ENCODE results near the gene IGFBP2. TPM values are rescaled to one million over a fixed set of nuclear protein-coding genes. Genes with fewer than 3 reads are reported as not detected.

The IGFBP2 gene
- total and polyA plus RNA-seq, 2 of the 4 experiments (the other 2 are of a cell fraction) = 33.5 to 236 TPM

- H4K20me1 ChIP-seq (ENCODE audit: insufficient read depth, low read length) = peaks cover 60% of the 10 kb centered on the region
- peak overlapping the region; percentile 83 for H2BK5ac ChIP-seq (ENCODE audit: low read depth, low read length, poor library complexity, severe bottlenecking)
- H4K8ac ChIP-seq (ENCODE audit: low read depth in 2 of 2, low read length in 2 of 2) = peak overlapping the region; percentile 51 to 71
- H3K9ac ChIP-seq (ENCODE audit: low read depth, low read length) = peak overlapping the region; percentile 98
- H2AFZ ChIP-seq (replicated peaks; ENCODE audit: low read length, poor library complexity) = peak overlapping the region; percentile 86
- TF ChIP-seq BHLHE40 (IDR thresholded peaks at IDR 0.05; ENCODE audit: low read depth, low read length) (peak; percentile 8; the same call in 1 of the 2 replicates), ELK1 (IDR thresholded peaks at IDR 0.05; ENCODE audit: borderline replicate concordance, low read depth, low read length) (no peak), MAFK (IDR thresholded peaks at IDR 0.05; ENCODE audit: low read depth, low read length) (no peak)
- peak overlapping the region; percentile 85 for H3K4ac ChIP-seq (ENCODE audit: low read depth, low read length)
- H3K23ac ChIP-seq (ENCODE audit: low read depth, low read length) = peak overlapping the region; percentile 49
- WGBS, 2 experiments (ENCODE audit: extremely low coverage in 2 of 2, insufficient read length in 1 of 2) = 1% methylated on average over 33 of the region's 59 CpGs; no CpG with 5 or more reads in 1 of the 2 experiments
- peak overlapping the region; percentile 75 for H2AK9ac ChIP-seq (replicated peaks; ENCODE audit: low read depth, low read length, poor library complexity)
- ATAC-seq (ENCODE audit: low read depth) = no peak
- peaks cover 11% of the 10 kb centered on the region for H3K9me1 ChIP-seq (ENCODE audit: insufficient read depth, low read length)
- no TSS peak for BruUV-seq (replicated peaks)
- CTCF ChIA-PET = interaction anchor here (0.6 to 1.3 kb wide), 4 partner anchors 12 to 1019 kb away, joined by 3 to 5 read pairs (median 4); no protein-coding TSS in a partner anchor
- peak overlapping the region; percentile 85 for H3K27ac ChIP-seq (ENCODE audit: insufficient read depth, low read length)
- no peaks in the 10 kb centered on the region for H3K27me3 ChIP-seq (ENCODE audit: control insufficient read depth, insufficient read depth, low read length)
- in situ Hi-C loops (cut with MboI; ENCODE audit: low sequenced_read_pairs) (loop anchor here (10.0 kb wide), 3 partner anchors 361 to 591 kb away; no protein-coding TSS in a partner anchor), dilution Hi-C loops (cut with HindIII; ENCODE audit: low sequenced_read_pairs, unreplicated experiment) (loop anchor here (25.0 kb wide), 2 partner anchors 468 to 818 kb away; no protein-coding TSS in a partner anchor), intact Hi-C loops (cut with micrococcal nuclease) (loop anchor here (2.0 to 10.0 kb wide), 3 partner anchors 645 to 931 kb away; no protein-coding TSS in a partner anchor)
- peak overlapping the region; percentile 35 for H2BK120ac ChIP-seq (ENCODE audit: low read depth, low read length)
- H4K5ac ChIP-seq (ENCODE audit: low read depth, low read length) = peak overlapping the region; percentile 31; the same call in 1 of the 2 replicates
- no peak overlapping the region for H2BK15ac ChIP-seq (ENCODE audit: low read depth, low read length)
- H3K18ac ChIP-seq (ENCODE audit: low read depth, low read length) = peak overlapping the region; percentile 43
- POLR2A ChIA-PET (ENCODE audit: unreplicated experiment) = interaction anchor here (0.5 to 2.0 kb wide), 18 partner anchors 17 to 1016 kb away, joined by 3 to 13 read pairs (median 6); no protein-coding TSS in a partner anchor
- peak overlapping the region; percentile 16 for H4K91ac ChIP-seq (ENCODE audit: insufficient read depth, low read depth, low read length)
- peaks cover 5 to 57% of the 10 kb centered on the region in 2 experiments; a peak in 3 of 4 replicates for H3K79me1 ChIP-seq (ENCODE audit: low read depth in 1 of 2, low read length in 2 of 2)
- H3K4me1 ChIP-seq (ENCODE audit: control insufficient read depth, insufficient read depth, low read length) = peaks cover 19% of the 10 kb centered on the region
- H3K56ac ChIP-seq (ENCODE audit: extremely low read depth, insufficient read depth, low read length) = peak overlapping the region; percentile 89
- H2AK5ac ChIP-seq (ENCODE audit: low read depth, low read length) = no peak overlapping the region
- peak overlapping the region; percentile 39 for H3K4me2 ChIP-seq (ENCODE audit: low read depth, low read length)
- DNase-seq = no peak
- H3K36me3 ChIP-seq (ENCODE audit: control insufficient read depth, insufficient read depth, low read length) = peaks cover 42% of the 10 kb centered on the region
- no peak overlapping the region; the same call in 1 of the 2 replicates for H2BK20ac ChIP-seq (ENCODE audit: low read depth, low read length)
- H3K14ac ChIP-seq (replicated peaks; ENCODE audit: low read depth, low read length) = peak overlapping the region; percentile 91
- H3K4me3 ChIP-seq (ENCODE audit: insufficient read depth, low read depth, low read length) = peak overlapping the region; percentile 69
- no peaks in the 10 kb centered on the region for H3K9me3 ChIP-seq (ENCODE audit: control insufficient read depth, insufficient read depth, low read length)
Observed at GRCh38 chr2:216694082-216694825, 61.0 kb downstream of the IGFBP2 start.
